Measurements from ENCODE around the gene ECI1. TPM values are rescaled to one million over a fixed set of nuclear protein-coding genes. Genes with fewer than 3 reads are reported as not detected.

ECI1 gene
- total RNA-seq, 1 experiment from 2014 or later, result 95.4 TPM

DNA sequence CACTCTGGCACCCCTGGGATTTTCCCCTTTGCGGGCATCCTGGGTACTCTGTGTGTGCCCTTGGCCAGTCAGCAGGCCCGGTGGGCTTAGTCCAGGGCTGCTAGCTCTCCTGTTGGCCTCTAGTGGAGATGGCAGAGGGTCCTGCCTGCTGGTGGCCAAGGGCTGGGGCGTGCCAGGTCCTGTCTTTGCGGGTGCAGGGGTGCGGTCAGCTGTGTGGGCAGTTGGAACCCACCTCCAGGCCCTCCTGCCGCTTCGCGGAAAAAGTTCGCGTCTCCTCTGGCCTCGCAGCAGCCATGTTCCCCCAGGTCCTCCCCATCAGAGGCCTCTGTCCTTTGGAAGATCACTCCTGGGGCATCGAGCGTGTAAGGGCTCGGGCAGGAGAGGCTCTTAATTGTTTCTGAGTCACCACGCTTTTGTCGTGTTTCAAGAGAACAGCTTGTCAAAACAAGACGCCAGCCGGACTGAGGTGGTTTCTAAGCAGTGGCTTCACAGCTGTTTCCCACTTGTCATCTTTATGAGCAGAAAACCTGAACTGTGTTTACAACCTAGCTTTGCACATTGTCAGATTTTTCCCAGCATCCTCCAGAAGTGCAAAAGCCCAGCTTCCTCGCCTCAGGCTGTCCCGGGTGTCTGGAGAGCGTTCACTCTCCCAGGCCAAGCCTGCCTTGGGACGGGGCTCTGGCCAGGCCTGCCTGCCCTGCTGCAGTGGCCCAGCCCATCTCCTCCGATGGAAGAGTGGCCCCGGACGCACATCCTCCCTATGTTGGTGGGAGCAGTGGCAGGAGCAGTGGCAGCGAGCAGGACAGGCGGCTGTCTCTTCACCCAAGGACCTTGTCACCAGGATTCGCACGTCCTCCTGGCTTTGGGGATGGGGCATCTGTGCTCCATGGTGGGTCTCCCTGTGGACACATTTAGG, 20.1 kb downstream of the ECI1 start:
- Histone ChIP-seq H2BK120ac (ENCODE audit: low read depth, low read length, poor library complexity, severe bottlenecking) (no peak overlapping the region), H3K79me2 (ENCODE audit: insufficient read depth, low read length) (peaks cover 3% of the 10 kb centered on the region; the same call in 1 of the 2 replicates), H3K27me3 (ENCODE audit: insufficient read depth, low read length) (no peaks in the 10 kb centered on the region), H3K4ac (ENCODE audit: low read depth, low read length) (no peak overlapping the region), H4K91ac (ENCODE audit: insufficient read length, low read depth, low read length) (no peak overlapping the region), H3K23me2 (ENCODE audit: insufficient read length, low read depth, low read length, poor library complexity, severe bottlenecking) (peaks cover under 1% of the 10 kb centered on the region), H3T11ph (ENCODE audit: low read length) (no peak overlapping the region), H2AK5ac (ENCODE audit: insufficient read length, low read length) (no peak overlapping the region), H4K20me1 (ENCODE audit: control insufficient read depth, insufficient read depth, insufficient read length) (no peaks in the 10 kb centered on the region), H3K23ac (ENCODE audit: insufficient read length, low read depth, low read length) (no peak overlapping the region), H2AFZ (ENCODE audit: low read length) (no peak overlapping the region), H3K18ac (ENCODE audit: insufficient read length, low read depth, low read length) (no peak overlapping the region), H2BK5ac (ENCODE audit: insufficient read length, low read length) (no peak overlapping the region), H2BK15ac (ENCODE audit: low read depth, low read length) (no peak overlapping the region), H3K79me1 (ENCODE audit: insufficient read depth, low read depth, low read length, poor library complexity, severe bottlenecking) (no peaks in the 10 kb centered on the region), H3K4me1 (ENCODE audit: insufficient read depth, low read length) (no peaks in the 10 kb centered on the region), H3K14ac (ENCODE audit: insufficient read depth, low read length) (no peak overlapping the region), H4K8ac (replicated peaks; ENCODE audit: insufficient read length, low read depth, low read length) (no peak overlapping the region), H3K4me2 (ENCODE audit: insufficient read depth, insufficient read length, low read length) (no peak overlapping the region), H3K9me3 (ENCODE audit: control insufficient read depth, low read depth, low read length) (no peaks in the 10 kb centered on the region), H4K5ac (ENCODE audit: insufficient read length, low read depth, low read length) (no peak overlapping the region), H3K56ac (ENCODE audit: insufficient read length, low read depth, low read length) (no peak overlapping the region), H3K9ac (ENCODE audit: extremely low read depth, insufficient read length, low read length) (no peak overlapping the region), H2BK20ac (ENCODE audit: low read depth, low read length, poor library complexity, severe bottlenecking) (no peak overlapping the region), H2BK12ac (ENCODE audit: insufficient read length, low read depth, low read length) (no peak overlapping the region), H3K27ac (ENCODE audit: insufficient read length, low read depth, low read length) (no peak overlapping the region)
- Mint-ChIP-seq H3K36me3 (ENCODE audit: insufficient read depth in 1 of 3, low read depth in 3 of 3) (peaks cover 2 to 31% (median 18%) of the 10 kb centered on the region in 3 experiments; a peak in 6 of 7 replicates), H3K27me3 (ENCODE audit: low read depth) (peaks cover 2% of the 10 kb centered on the region), H3K4me3 (no peak overlapping the region), H3K4me1 (no peaks in the 10 kb centered on the region; a peak in 1 of 4 replicates), H3K9me3 (no peaks in the 10 kb centered on the region), H3K27ac (no peak overlapping the region)
- DNase-seq, result no peak
- no CpG with 5 or more reads among the region's 29 CpGs for WGBS (ENCODE audit: extremely low coverage, insufficient read length, low lambda C conversion rate)
- TF ChIP-seq, protein P1, sequence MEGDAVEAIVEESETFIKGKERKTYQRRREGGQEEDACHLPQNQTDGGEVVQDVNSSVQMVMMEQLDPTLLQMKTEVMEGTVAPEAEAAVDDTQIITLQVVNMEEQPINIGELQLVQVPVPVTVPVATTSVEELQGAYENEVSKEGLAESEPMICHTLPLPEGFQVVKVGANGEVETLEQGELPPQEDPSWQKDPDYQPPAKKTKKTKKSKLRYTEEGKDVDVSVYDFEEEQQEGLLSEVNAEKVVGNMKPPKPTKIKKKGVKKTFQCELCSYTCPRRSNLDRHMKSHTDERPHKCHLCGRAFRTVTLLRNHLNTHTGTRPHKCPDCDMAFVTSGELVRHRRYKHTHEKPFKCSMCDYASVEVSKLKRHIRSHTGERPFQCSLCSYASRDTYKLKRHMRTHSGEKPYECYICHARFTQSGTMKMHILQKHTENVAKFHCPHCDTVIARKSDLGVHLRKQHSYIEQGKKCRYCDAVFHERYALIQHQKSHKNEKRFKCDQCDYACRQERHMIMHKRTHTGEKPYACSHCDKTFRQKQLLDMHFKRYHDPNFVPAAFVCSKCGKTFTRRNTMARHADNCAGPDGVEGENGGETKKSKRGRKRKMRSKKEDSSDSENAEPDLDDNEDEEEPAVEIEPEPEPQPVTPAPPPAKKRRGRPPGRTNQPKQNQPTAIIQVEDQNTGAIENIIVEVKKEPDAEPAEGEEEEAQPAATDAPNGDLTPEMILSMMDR (conservative IDR thresholded peaks at IDR 0.05), result no peak
